SH-SY5Y (cell line): ENCODE data around the gene PRR14.

Experiments used
- GATA2 ChIP-seq: IDR thresholded peaks from 2 replicates; pipeline ENCODE4 v1.6.1; 2011; ENCODE audit warnings: mild to moderate bottlenecking, low read depth, low read length
- GATA3 ChIP-seq: IDR thresholded peaks from 2 replicates; pipeline ENCODE4 v1.6.1; 2011; ENCODE audit warnings: low read depth, mild to moderate bottlenecking, low read length, moderate library complexity

DNA sequence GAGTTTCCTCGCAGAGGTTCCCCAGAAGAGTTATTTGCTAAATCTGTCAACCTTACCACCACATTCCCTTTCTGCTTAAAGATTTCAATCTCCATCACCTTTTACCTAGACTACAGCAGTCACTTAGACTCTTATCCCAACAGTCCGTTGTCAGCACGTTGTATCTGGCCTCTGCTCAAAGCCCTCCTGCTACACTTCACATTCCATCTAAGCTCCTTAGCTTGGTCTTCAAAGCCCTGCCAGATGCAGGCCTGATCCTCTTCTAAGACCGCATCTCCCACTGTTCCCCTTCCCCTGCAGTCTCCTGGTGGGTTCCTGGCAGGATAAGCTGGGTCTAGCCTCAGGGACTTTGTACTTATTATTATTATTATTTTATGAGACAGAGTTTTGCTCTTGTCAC, 37.9 kb downstream of the PRR14 start:
- TF ChIP-seq GATA2 (no peak), GATA3 (no peak)
